Measurements from ENCODE around the gene NDNF.

- no peak for TF ChIP-seq JUND (IDR thresholded peaks at IDR 0.05)
- no peak for TF ChIP-seq SP1 (IDR thresholded peaks at IDR 0.05; ENCODE audit: low read depth)
- TF ChIP-seq RAD21 (IDR thresholded peaks at IDR 0.05; ENCODE audit: low read depth) = no peak
- TF ChIP-seq CTCF (IDR thresholded peaks at IDR 0.05 in 2 of 3, conservative IDR thresholded peaks at IDR 0.05 in 1 of 3; ENCODE audit: borderline replicate concordance in 1 of 3, insufficient read depth in 1 of 3, low read depth in 2 of 3, low read length in 2 of 3) = no peak
- no peak for TF ChIP-seq POLR2AphosphoS5 (IDR thresholded peaks at IDR 0.05; ENCODE audit: low read depth, low read length)
- TF ChIP-seq CBX3 (IDR thresholded peaks at IDR 0.05; ENCODE audit: low read depth) = no peak
- TF ChIP-seq ELF1 (IDR thresholded peaks at IDR 0.05; ENCODE audit: borderline replicate concordance, low read depth) = no peak
- no peak for TF ChIP-seq REST (IDR thresholded peaks at IDR 0.05; ENCODE audit: low read depth)
- no peak for TF ChIP-seq EZH2 (IDR thresholded peaks at IDR 0.05)
- no peak for TF ChIP-seq ZFX (IDR thresholded peaks at IDR 0.05)
- no peak for TF ChIP-seq CEBPB (IDR thresholded peaks at IDR 0.05; ENCODE audit: low read depth)
- TF ChIP-seq EGR1 (IDR thresholded peaks at IDR 0.05; ENCODE audit: low read depth) = no peak
- no peak for TF ChIP-seq SRF (IDR thresholded peaks at IDR 0.05; ENCODE audit: low read depth)
- TF ChIP-seq TCF7L2 (IDR thresholded peaks at IDR 0.05; ENCODE audit: borderline replicate concordance, extremely low read depth, insufficient read depth, insufficient read length) = no peak
Observed at GRCh38 chr4:121093261-121093660, 20.9 kb upstream of the NDNF start.

All from HCT116 (cell line).